ENCODE measurements around the gene DNAAF1. TPM values are rescaled to one million over a fixed set of nuclear protein-coding genes. Genes with fewer than 3 reads are reported as not detected.

The DNAAF1 gene
- polyA plus RNA-seq, 1 of the 3 experiments (the other 2 are of a cell fraction), result 0.35 TPM

DNA sequence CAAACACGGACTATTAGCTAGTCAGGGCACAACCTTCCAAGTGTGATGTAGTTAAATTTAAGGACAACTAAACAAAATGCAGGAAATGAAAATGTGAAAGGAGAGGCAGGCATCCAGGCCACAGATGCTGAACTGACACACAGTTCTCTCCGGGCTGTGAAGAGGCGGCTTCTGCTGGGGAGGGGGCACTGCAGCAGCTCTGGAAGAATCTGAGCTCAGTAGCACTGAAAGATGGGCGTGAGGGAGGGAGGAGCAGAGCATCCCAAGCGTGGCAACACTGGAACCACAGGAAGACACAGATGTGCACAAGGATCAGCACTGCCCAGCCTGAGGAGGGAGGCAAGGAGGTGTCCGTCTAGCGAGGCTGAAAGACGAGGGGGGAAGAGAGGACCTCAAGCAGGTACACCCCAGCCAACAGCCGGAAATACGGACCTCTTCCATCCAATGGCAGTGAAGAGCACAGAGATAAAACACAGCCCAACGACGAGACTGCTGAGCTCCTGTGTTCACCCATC lies 39.8 kb upstream of the DNAAF1 start:
- CTCF ChIA-PET, result interaction anchor here (1.0 to 1.7 kb wide), 6 partner anchors 11 to 1573 kb away, joined by 3 to 6 read pairs (median 3); partner anchors contain the start of genes MBTPS1 and TAF1C
- H3K79me2 ChIP-seq (ENCODE audit: insufficient read depth), result peaks cover 94% of the 10 kb centered on the region
- POLR2A ChIA-PET, result interaction anchor here (0.6 kb wide), 1 partner anchor 27 kb away, joined by 3 read pairs; no protein-coding TSS in a partner anchor

DNA sequence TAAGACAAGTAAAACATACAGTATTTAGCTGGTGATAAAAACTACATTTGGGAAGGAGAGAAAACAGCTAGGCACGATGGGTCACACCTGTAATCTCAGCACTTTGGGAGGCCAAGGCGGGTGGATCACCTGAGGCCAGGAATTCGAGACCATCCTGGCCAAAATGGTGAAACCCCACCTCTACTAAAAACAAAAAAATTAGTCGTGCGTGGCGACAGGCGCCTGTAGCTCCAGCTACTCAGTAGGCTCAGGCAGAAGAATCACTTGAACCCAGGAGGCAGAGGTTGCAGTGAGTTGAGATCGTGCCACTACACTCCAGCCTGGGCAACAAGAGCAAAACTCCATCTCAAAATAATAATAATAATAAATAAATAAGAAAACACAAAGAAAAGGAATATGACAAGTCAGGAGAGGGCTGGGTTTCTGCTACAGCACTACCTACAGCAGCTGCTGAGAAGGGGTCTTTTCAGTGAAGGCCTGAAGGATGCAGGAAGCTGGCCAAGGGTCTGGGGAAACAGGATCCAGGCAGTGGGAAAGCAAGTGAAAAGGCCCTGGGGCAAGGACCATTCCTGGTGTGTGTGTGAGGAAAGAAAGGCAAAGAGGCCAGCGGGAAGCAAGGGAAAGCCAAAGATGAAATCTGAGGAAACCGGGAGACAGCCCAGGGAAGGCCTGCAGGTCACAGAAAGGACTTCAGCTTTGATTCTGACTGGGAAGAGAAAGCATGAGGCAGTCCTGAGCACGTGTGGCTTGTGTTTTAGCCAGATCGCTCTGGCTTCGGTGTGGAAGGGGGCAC lies 39.0 kb upstream of the DNAAF1 start:
- TF ChIP-seq, protein P1, sequence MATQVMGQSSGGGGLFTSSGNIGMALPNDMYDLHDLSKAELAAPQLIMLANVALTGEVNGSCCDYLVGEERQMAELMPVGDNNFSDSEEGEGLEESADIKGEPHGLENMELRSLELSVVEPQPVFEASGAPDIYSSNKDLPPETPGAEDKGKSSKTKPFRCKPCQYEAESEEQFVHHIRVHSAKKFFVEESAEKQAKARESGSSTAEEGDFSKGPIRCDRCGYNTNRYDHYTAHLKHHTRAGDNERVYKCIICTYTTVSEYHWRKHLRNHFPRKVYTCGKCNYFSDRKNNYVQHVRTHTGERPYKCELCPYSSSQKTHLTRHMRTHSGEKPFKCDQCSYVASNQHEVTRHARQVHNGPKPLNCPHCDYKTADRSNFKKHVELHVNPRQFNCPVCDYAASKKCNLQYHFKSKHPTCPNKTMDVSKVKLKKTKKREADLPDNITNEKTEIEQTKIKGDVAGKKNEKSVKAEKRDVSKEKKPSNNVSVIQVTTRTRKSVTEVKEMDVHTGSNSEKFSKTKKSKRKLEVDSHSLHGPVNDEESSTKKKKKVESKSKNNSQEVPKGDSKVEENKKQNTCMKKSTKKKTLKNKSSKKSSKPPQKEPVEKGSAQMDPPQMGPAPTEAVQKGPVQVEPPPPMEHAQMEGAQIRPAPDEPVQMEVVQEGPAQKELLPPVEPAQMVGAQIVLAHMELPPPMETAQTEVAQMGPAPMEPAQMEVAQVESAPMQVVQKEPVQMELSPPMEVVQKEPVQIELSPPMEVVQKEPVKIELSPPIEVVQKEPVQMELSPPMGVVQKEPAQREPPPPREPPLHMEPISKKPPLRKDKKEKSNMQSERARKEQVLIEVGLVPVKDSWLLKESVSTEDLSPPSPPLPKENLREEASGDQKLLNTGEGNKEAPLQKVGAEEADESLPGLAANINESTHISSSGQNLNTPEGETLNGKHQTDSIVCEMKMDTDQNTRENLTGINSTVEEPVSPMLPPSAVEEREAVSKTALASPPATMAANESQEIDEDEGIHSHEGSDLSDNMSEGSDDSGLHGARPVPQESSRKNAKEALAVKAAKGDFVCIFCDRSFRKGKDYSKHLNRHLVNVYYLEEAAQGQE (IDR thresholded peaks at IDR 0.05; ENCODE audit: low read depth, low read length), result no peak
- TF ChIP-seq SIN3A (IDR thresholded peaks at IDR 0.05; ENCODE audit: borderline replicate concordance, low read depth, low read length), result no peak
- TF ChIP-seq, protein P2, sequence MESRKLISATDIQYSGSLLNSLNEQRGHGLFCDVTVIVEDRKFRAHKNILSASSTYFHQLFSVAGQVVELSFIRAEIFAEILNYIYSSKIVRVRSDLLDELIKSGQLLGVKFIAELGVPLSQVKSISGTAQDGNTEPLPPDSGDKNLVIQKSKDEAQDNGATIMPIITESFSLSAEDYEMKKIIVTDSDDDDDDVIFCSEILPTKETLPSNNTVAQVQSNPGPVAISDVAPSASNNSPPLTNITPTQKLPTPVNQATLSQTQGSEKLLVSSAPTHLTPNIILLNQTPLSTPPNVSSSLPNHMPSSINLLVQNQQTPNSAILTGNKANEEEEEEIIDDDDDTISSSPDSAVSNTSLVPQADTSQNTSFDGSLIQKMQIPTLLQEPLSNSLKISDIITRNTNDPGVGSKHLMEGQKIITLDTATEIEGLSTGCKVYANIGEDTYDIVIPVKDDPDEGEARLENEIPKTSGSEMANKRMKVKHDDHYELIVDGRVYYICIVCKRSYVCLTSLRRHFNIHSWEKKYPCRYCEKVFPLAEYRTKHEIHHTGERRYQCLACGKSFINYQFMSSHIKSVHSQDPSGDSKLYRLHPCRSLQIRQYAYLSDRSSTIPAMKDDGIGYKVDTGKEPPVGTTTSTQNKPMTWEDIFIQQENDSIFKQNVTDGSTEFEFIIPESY (IDR thresholded peaks at IDR 0.05; ENCODE audit: borderline replicate concordance, low read depth), result no peak
- H3K9me2 ChIP-seq, result no peaks in the 10 kb centered on the region
- H2AFZ ChIP-seq (ENCODE audit: low read depth), result no peak overlapping the region
- 85% methylated on average over 13 of the region's 13 CpGs for WGBS (ENCODE audit: low lambda C conversion rate)
- H3K9me3 ChIP-seq, result no peaks in the 10 kb centered on the region
- no peak overlapping the region for H3K27ac ChIP-seq (ENCODE audit: low read depth in 2 of 2, low read length in 1 of 2)
- H3K36me3 ChIP-seq (replicated peaks in 1 of 2; ENCODE audit: control insufficient read depth in 1 of 2, insufficient read depth in 2 of 2, low read length in 1 of 2), result peaks cover 6 to 21% of the 10 kb centered on the region in 2 experiments
- DNase-seq, result no peak
- no peaks in the 10 kb centered on the region for H3K27me3 ChIP-seq (ENCODE audit: insufficient read depth)
- peaks cover 4% of the 10 kb centered on the region for H3F3A ChIP-seq (replicated peaks; ENCODE audit: insufficient read depth)
- H3K79me2 ChIP-seq (ENCODE audit: insufficient read depth), result peaks cover 94% of the 10 kb centered on the region
- no peak overlapping the region for H3K4me2 ChIP-seq
- peaks cover 0 to 6% of the 10 kb centered on the region in 2 experiments; a peak in 1 of 4 replicates for H3K4me1 ChIP-seq (ENCODE audit: control insufficient read depth in 1 of 2, insufficient read depth in 2 of 2, low read depth in 1 of 2, low read length in 1 of 2)
- no peak overlapping the region for H3K9ac ChIP-seq
- CTCF ChIA-PET, result interaction anchor here (0.7 to 1.7 kb wide), 8 partner anchors 11 to 1572 kb away, joined by 3 to 6 read pairs (median 3); partner anchors contain the start of genes MBTPS1 and TAF1C
- no peak overlapping the region for H3K4me3 ChIP-seq (ENCODE audit: low read depth in 2 of 2, low read length in 1 of 2)
- POLR2A ChIA-PET, result no interaction called here
- H4K20me1 ChIP-seq (ENCODE audit: insufficient read depth), result peaks cover 81% of the 10 kb centered on the region

More for the DNA sequence above, 39.8 kb upstream of the DNAAF1 start:
- 94% methylated on average over 12 of the region's 12 CpGs for WGBS (ENCODE audit: low lambda C conversion rate)
- Histone ChIP-seq H3K4me2 (no peak overlapping the region), H3K27ac (ENCODE audit: low read depth in 2 of 2, low read length in 1 of 2) (no peak overlapping the region), H3K36me3 (replicated peaks in 1 of 2; ENCODE audit: control insufficient read depth in 1 of 2, insufficient read depth in 2 of 2, low read length in 1 of 2) (peaks cover 6 to 15% of the 10 kb centered on the region in 2 experiments), H3K9ac (no peak overlapping the region), H3K9me3 (no peaks in the 10 kb centered on the region), H3K9me2 (no peaks in the 10 kb centered on the region), H3K27me3 (ENCODE audit: insufficient read depth) (no peaks in the 10 kb centered on the region), H3F3A (replicated peaks; ENCODE audit: insufficient read depth) (peaks cover 4% of the 10 kb centered on the region), H2AFZ (ENCODE audit: low read depth) (no peak overlapping the region), H3K4me1 (ENCODE audit: control insufficient read depth in 1 of 2, insufficient read depth in 2 of 2, low read depth in 1 of 2, low read length in 1 of 2) (peaks cover under 1 to 4% of the 10 kb centered on the region in 2 experiments; a peak in 2 of 4 replicates), H4K20me1 (ENCODE audit: insufficient read depth) (peaks cover 73% of the 10 kb centered on the region), H3K4me3 (ENCODE audit: low read depth in 2 of 2, low read length in 1 of 2) (no peak overlapping the region)
- no peak for DNase-seq
- TF ChIP-seq MEF2A (IDR thresholded peaks at IDR 0.05; ENCODE audit: borderline replicate concordance, low read depth) (no peak), SMC3 (IDR thresholded peaks at IDR 0.05; ENCODE audit: low read depth, low read length) (no peak)
